GM21576 (cell line): ENCODE results near the gene ZNF683.
"Not testable (repeated sequence)": the region's sequence is repeated elsewhere in the genome, so short reads cannot be mapped to it uniquely, and the experiment has no call there.

Experiments
- ATAC-seq: cut with Tn5 transposase; IDR thresholded peaks from one replicate; pipeline ENCODE4 v1.9.1; 2021; ENCODE audit warnings: mild to moderate bottlenecking, moderate library complexity; ENCODE audit not compliant: unreplicated experiment

The ZNF683 gene

DNA sequence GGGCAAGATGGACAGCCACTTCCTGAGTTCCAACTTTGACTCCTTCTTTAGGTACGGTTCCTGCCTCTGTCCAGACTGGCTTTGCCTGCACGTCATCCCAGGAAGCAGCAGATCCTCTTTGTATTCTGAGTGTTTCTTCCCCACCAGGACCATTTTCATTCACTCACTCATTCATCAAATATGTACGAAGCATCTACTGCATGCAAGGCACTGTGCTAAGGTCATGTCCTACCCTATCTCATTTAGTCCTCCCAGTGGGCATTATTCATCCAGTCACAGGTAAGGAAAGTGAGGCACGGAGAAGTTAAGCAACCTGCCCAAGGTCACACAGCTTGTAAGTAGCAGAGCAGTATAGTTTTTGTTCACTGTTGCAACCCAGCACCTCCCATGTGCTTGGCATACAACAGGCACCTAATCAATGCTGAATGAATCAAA is 32.5 kb downstream of the ZNF683 start:
- no peak for ATAC-seq

DNA sequence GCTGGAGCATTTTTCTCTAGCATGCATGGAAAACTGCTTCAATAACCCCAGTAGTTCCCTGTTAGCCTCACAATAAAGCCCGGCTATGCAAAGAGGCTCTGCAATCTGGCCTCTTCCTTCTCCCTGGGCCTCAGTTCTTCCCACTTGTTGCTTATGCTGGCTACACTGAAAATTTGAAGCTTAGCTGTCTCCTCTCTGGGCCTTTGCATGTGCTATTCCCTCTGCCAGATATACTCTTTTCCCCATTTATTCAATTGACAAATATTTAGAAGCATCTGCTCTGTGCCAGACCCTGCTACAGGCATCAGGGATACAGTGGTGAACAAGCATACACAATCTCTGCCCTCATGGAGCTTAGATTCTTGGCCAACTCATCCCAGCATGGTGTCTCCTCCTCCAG is 33.9 kb downstream of the ZNF683 start:
- ATAC-seq, result no peak

DNA sequence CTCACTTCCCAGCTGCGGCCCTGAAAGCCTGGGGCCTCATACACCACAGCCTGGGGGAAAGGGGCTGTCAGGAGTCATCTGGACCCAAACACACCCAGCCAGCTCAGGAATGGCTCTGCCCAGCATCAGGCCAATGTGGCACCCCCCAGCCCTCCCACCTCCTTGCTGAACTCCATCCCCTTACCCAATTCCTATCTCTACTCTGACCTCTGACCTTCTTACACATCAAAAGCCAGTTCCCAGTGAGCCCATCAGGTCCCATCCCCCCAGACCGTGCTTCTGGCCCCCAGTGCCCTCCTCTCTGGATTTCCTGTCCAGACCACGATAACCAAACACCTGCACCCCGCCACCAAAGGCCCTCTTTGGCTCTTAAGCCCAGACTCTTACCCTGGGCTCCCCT is 34.9 kb downstream of the ZNF683 start:
- ATAC-seq, result no peak

DNA sequence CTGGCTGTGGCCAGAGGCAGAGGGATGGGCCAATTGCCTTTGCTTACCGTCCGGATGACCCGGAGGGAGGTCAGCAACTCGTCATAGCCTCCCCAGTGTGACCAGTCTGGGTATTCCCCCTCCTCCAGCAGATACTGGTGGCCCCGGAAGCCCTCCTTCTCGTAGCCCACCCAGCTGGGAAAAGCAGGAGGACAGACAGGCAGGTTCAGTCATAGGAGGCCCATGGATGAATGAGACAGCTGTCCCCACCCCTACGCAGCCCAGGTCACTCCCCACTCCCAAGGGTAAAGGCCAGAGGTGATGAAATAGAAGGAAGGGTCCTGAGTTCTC is 35.4 kb downstream of the ZNF683 start:
- no peak for ATAC-seq

DNA sequence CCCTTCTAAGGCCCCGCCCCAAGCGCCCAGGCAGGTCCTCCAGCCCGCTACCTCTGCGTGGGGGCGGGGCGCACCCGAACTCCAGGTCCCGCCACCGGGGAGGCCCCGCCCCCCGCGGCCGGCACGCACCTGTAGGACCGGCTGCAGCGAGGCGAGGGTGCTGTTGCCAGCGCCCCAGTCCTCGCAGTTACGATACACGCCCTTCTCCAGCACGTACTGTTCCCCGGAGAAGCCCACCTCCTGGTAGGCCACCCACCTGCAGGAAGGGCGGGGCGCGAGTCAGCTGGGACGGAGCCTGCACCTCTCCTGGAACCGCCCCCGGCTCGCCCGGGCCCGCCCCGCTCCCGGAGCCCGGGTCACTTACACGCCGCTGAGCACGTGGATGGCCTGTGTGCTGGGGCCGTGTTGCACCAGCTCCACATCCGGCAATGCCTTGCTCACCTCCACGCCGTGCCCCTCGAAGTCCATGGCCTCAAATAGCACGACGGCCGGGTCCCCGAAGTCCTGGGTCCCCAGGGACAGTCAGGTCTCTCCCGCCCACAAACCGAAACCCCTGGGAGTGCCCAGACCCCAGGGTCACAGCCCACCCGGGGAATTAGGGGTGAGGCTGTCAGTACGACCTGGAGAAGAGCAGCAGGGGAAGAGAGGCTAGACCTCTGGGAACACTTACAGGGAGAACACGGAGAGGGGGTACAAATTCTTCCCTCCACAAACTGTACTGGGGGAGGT is 35.9 kb downstream of the ZNF683 start:
- ATAC-seq, result no peak

DNA sequence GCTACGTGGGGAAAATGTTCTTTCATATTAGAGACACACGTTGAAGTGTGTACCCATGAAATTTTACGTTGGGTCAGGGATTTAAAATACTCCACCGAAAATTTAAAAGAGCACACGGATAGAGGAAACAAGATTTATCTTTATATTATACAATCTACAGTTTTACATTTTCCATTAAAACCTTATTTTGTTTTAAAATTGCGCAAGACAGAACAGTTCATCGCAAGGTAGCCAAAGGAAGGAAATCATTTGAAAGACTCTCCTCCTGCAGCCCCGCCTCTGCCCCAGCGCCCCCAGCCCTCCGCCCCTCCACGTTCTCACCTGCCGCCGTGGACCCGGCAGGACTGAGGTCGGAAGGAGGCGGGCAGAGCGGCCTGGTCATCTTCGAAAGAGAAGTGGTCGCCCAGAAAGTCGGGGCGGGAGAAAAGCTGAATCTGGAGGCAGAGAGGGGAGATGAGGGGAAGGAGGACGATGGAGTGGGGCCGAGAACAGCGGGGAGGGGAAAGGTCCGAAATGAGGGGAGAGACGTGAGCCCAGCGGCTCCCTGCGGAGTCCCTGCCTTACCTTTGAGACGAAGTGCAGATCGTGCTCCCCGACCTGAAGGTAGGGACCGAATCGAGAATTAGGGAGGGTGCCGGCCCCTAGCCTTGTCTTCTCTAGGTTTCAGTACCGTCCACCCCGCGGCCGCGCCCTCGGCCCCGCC is 36.6 kb downstream of the ZNF683 start:
- no peak for ATAC-seq

DNA sequence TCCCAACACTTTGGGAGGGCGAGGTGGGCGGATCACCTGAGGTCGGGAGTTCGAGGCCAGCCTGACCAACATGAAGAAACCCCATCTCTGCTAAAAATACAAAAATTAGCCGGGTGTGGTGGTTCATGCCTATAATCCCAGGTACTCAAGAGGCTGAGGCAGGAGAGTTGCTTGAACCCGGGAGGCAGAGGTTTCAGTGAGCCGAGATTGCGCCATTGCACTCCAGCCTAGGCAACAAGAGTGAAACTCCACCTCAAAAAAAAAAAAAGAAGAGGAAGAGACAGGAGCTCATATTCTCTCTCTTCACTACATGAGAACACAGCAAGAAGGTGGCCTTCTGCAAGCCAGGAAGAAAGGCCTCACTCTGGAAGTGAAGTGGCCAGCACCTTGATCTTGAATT is 39.2 kb downstream of the ZNF683 start:
- not testable (repeated sequence) for ATAC-seq

DNA sequence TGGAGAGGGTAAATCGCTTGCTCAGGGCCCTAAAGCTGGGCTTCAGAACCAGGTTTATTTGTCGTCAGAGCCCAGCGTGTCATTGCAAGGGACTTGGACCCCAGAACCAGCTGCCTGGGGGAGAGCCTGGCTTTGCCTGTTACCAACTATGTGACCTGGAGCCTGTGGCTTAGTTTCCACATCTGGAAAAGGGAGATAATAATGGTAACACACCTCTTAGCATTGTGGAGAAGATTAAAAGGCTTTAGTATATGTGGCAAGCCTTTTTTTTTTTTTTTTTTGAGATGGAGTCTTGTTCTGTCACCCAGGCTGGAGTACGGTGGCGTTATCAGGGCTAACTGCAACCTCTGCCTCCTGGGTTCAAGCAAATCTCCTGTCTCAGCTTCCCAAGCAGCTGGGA is 42.3 kb downstream of the ZNF683 start:
- ATAC-seq, result no peak

DNA sequence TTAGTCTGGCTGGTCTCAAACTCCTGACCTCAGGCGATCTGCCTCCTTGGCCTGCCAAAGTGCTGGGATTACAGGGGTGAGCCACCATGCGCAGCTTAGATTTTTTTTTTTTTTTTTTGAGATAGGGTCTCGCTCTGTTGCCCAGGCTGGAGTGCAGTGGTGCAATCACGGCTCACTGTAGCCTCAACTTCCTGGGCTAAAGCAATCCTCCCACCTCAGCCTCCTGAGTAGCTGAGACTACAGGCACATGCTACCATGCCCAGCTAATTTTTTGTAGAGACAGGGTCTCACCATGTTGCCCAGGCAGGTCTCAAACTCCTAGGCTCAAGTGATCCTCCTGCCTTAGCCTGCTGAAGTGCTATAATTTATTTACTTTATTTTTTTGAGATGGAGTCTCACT is 43.2 kb downstream of the ZNF683 start:
- ATAC-seq, result not testable (repeated sequence)

DNA sequence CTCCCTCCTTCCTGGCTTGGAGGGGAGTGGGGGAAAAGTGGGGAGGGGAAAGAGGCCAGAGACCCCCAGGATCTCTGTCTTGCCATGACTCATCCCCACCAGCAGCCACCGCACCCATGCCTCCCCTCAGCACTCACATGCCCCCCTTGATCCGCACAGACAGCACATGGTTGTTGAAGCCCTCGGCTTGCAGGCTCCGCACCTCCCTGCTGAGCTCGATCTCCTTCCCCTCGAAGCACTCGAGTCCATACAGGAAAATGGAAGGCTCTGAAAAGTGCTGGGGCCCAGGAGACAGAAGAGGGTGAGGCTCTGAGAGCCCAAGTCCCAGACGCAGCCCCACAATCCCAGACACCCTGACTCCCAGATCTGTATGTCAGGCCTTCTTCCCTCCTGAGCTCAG is 44.0 kb downstream of the ZNF683 start:
- ATAC-seq, result no peak

DNA sequence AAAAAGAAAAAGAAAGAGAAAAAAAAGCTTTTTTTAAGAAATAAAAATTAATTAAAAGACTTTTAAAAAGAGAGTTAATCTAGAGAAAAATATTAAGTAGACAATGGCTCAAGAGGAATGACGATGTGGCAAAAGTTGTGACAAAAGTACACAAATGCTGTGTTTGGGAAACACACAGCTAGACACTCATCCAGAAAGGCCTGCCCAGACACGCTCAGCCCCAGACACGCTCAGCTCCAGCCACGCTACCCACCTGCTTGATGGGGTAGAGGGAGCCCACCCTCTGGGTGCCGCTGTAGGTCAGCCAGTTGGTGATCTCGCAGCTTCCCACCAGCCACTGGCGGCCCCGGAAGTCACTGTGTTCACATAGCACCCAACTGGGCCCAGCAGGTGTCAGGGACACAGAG is 44.6 kb downstream of the ZNF683 start:
- no peak for ATAC-seq

DNA sequence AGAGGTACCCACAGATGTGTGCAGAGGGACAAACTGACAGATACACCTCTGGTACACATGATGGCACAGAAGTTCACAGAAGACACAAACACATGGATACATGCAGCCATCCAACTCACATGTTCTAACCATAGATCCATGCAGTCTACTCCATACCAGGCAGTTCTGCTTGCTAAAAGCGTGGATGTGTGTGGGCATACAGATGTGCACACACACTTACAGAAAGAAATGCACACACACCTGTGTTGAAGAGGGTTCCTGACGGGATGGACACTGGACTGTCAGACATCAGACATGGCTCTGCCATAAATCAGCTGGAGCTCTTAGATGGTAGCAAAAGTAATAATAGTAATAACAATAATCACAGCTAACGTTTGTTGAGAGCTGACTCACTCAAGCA is 48.0 kb downstream of the ZNF683 start:
- ATAC-seq, result no peak

DNA sequence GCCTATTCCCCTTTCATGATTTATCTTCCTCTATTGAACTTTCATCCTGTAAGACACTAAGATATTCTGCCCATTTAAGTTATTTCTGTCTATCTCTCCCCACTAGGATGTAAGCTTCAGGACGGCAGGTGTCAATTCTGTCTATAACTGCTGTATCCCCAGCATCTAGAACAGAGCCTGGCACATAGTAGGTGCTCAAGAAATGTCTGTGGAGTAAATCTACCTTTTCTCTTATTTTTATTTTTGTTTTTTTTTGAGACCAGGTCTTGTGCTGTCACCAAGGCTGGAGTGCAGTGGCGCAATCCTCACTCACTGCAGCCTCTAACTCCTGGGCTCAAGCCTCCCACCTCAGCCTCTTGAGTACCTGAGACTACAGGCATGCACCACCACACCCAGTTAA is 49.2 kb downstream of the ZNF683 start:
- ATAC-seq, result no peak

DNA sequence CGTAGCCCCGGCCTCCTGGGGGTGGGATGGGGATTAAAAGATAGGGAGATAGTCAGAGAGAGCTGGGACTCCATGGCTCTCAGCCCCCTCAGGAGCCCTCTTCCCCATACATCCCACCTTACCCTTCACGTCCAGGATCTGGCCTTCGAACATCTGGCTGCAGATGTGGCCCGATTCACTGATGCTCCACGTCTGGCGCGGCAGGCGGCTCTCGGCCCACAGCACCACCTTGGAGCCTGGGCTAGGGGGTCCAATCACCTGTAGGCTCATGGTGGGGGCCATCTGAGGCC is 50.6 kb downstream of the ZNF683 start:
- no peak for ATAC-seq

DNA sequence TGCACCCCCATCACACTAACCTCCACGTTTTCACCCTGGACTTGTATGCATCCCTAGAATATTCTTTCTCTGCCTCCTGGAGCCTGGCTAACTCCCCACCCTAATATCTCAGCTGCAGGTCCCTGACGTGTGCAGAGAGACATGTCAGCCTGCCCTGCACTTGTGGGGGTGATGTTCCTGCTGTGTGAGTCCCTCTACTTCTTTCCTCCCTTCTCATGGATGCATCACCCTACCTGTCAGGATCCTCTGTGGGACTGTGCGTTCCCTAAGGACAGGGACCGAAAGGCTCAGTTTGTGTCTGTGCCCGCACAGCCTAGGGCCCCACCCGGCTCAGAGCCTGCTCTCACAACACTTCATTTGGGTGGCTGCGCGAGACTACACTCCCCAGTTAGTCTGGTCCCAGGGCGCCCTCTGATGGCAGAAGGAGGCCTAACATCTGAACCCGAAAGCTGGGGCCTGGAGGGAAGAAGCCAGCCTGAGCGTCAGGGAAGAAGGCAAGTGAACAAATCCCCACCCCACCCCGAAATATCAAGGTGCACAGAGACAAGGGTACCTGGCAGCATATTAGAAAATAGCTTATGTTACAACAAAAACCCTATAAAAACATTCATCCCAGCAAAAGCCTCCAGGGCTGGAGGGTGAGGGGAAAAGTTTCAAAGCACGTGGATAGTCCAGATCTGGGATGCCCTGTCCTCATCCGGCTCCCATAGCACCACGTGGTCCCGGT is 51.1 kb downstream of the ZNF683 start:
- ATAC-seq, result peak; percentile 33

DNA sequence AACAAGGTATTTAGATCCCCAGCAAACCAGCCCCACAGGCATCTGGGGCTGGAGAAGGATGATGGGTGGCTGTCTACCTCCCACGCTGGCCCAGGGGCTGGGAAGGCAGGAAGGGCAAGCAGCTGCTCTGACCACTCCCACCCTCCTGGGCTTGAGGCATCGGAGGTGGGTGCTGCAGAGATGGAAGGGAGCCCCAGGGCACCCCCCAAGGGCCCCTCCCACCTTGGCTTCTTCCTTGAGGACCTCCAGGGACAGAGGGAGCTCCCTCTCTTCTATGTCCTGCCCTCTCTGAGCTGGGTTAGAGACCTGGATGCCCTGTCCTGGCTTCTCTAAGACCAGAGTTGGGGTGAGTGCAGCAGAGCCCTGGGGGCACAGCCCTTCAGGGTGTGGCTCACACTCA is 51.7 kb downstream of the ZNF683 start:
- no peak for ATAC-seq

DNA sequence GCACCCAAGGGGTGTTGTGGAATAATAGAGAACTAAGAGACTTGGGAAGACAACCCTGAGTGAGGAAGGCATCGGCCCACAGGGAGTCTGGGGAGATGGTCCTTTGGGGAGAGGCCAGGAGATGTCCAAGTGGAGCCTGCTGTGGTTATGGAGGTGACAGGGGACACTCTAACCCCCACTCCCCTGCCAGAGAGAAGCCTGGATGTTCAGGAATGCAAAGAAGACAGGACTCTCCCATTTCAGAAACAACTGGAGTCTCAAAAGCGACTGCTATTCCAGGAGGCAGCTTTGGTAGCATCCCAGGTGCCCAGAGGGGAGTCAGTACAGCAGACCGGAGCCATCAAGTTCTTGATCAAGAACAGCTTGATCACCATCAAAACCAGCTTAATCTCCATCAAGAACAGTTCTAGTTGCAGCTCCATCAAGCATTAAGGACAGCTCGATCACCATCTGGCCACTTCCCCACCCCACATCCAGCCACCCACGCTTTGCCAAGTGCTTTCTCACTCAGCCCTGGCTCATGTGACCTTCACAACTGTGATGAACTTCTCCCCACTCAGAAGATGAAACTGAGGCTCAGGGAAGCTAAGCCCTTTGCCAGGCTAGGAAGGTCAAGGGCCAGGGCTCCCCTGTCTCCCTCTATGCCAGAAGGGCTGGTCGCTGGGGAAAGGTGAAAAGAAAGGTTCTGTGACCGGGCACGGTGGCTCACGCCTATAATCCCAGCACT is 54.0 kb downstream of the ZNF683 start:
- ATAC-seq, result no peak

DNA sequence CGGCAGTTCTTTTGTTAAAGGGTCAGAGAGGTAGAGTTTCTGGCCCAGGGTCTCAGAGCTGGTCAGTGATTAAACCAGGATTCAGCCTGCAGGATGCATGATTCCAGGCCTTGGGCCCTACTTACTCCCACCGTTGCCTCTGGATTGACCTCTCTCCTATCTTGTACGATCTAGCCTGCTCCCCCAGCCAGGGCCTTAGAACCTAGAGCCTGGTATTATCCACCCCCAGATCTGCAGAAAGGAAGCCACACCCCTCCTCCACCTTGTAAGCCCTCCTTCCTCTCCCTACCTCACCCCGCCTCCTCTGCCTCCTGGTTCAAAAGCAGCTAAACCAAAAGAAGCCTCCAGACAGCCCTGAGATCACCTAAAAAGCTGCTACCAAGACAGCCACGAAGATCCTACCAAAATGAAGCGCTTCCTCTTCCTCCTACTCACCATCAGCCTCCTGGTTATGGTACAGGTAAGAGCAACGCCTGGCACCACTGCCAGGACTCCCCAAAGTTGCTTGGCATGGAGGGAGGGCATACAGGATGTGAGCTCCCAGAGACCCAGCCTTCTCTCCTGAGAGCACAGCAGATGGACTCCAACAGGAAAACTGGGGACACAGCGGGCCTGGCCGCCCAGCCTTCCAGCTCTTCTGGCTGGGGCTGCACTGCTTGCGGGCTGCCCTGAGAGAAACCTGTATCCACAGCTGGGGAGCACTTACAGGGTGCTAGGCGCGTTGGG is 54.8 kb downstream of the ZNF683 start, which contains the start of gene CD52:
Gene CD52, plus strand, starts transcription at position 347 of the 726 bp plus-strand sequence. Its CDS starts 60 bp downstream, at position 407.
- peak; percentile 45 for ATAC-seq

DNA sequence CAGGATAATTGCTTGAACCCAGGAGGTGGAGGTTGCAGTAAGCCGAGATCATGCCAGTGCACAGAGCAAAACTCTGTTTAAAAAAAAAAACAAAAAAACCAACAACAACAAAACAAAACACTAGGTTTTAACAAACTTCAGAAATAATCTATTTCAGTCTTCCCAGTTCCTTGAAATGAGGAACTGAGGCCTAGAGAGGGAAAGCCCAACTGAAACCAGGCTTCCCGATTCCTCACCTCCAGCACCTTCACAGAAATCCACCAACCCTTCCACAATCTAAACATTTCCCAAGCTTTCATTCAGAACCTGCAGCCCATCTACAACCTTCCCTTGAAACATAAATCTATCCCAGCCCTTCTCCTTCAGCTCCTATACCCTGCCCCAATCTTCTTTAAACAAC is 55.4 kb downstream of the ZNF683 start:
- no peak for ATAC-seq

DNA sequence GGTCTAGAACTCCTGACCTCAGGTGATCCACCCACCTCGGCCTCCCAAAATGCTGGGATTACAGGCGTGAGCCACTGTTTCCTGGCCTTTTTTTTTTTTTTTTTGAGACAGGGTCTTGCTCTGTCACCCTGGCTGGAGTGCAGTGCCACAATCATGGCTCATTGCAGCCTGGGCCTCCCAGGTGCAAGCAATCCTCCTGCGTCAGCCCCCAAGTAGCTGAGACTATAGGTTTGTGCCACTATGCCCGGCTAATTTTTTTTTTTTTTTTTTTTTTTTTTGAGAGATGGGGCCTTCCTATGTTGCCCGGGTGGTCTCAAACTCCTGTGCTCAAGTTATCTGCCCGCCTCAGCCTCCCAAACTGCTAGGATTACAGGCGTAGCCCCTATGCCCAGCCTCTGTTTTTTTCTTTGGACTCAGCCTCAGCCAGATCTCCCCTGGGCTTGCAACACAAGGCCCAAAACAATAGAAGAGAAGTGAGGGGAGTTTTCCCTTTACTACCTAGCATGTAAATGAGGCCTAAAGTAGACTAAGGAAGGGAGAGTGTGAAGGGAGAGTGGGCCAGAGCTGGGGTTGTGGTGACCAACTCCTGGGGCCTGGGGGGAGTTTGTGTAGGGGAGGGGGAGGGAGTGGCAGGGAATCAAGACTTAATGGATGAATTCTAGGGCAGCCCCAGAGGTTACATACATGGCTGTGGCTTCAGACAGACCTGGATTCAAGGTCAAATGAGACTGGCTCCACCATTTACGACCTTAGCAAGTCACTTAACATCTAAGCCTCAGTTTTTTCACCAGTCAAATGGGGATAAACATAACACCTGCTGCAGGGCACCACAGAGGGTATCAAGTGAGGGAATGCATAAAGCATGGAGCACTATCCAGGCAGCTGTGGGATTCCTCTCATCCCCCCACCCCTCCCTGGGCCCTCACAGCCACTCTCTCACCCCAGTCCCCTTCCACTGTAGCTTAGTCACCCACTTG is 56.4 kb downstream of the ZNF683 start:
- no peak for ATAC-seq
